ENCODE results near the gene RAB3B.

Gene RAB3B

GRCh38 chr1:51973587-51974474 lies 16.7 kb downstream of the RAB3B start:
- no peak for TF ChIP-seq REST (IDR thresholded peaks at IDR 0.05; ENCODE audit: insufficient read depth in 1 of 2, low read depth in 2 of 2, low read length in 2 of 2)
- no peak for TF ChIP-seq TAF1 (IDR thresholded peaks at IDR 0.05; ENCODE audit: borderline replicate concordance, insufficient read depth, low read length)
- no peak for TF ChIP-seq FOXP2 (optimal IDR thresholded peaks at IDR 0.05; ENCODE audit: borderline replicate concordance, extremely low read depth, extremely low read length, insufficient read depth)
- no peak for TF ChIP-seq POLR2AphosphoS5 (IDR thresholded peaks at IDR 0.05; ENCODE audit: low read depth, low read length)
- no peak for TF ChIP-seq SIN3A (IDR thresholded peaks at IDR 0.05; ENCODE audit: borderline replicate concordance, insufficient read depth, low read length)

GRCh38 chr1:51969038-51969705 lies 21.3 kb downstream of the RAB3B start:
- no peak for TF ChIP-seq TAF1 (IDR thresholded peaks at IDR 0.05; ENCODE audit: borderline replicate concordance, insufficient read depth, low read length)
- no peak for TF ChIP-seq FOXP2 (optimal IDR thresholded peaks at IDR 0.05; ENCODE audit: borderline replicate concordance, extremely low read depth, extremely low read length, insufficient read depth)
- TF ChIP-seq SIN3A (IDR thresholded peaks at IDR 0.05; ENCODE audit: borderline replicate concordance, insufficient read depth, low read length) = no peak
- no peak for TF ChIP-seq REST (IDR thresholded peaks at IDR 0.05; ENCODE audit: insufficient read depth in 1 of 2, low read depth in 2 of 2, low read length in 2 of 2)
- TF ChIP-seq POLR2AphosphoS5 (IDR thresholded peaks at IDR 0.05; ENCODE audit: low read depth, low read length) = no peak

GRCh38 chr1:51968632-51969031 lies 21.9 kb downstream of the RAB3B start:
- TF ChIP-seq POLR2AphosphoS5 (IDR thresholded peaks at IDR 0.05; ENCODE audit: low read depth, low read length) (no peak), REST (IDR thresholded peaks at IDR 0.05; ENCODE audit: insufficient read depth in 1 of 2, low read depth in 2 of 2, low read length in 2 of 2) (no peak)

GRCh38 chr1:51966559-51966958 lies 23.9 kb downstream of the RAB3B start:
- no peak for TF ChIP-seq TAF1 (IDR thresholded peaks at IDR 0.05; ENCODE audit: borderline replicate concordance, insufficient read depth, low read length)
- TF ChIP-seq POLR2AphosphoS5 (IDR thresholded peaks at IDR 0.05; ENCODE audit: low read depth, low read length) = no peak
- no peak for TF ChIP-seq FOXP2 (optimal IDR thresholded peaks at IDR 0.05; ENCODE audit: borderline replicate concordance, extremely low read depth, extremely low read length, insufficient read depth)
- TF ChIP-seq REST (IDR thresholded peaks at IDR 0.05; ENCODE audit: insufficient read depth in 1 of 2, low read depth in 2 of 2, low read length in 2 of 2) = no peak
- no peak for TF ChIP-seq SIN3A (IDR thresholded peaks at IDR 0.05; ENCODE audit: borderline replicate concordance, insufficient read depth, low read length)

All from PFSK-1 (cell line).